GM23338 (cell line): ENCODE measurements around the gene NDUFAF8. TPM values are rescaled to one million over a fixed set of nuclear protein-coding genes. Genes with fewer than 3 reads are reported as not detected.

Experiments
- ATAC-seq: fragments of 200-7000 bp; cut with Tn5 transposase; 3 replicates; pipeline ENCODE4 v1.9.1; 2020
- DNase-seq: peaks from one replicate; pipeline ENCODE4 v3.0.0-alpha.2; 2015; ENCODE audit warnings: low spot score
- H2AFZ ChIP-seq: fragments of 200-600 bp; sonication (generic); 2 replicates; pipeline ENCODE4 v1.8.0; 2016; ENCODE audit warnings: antibody characterized with exemption, mild to moderate bottlenecking, moderate library complexity
- H3F3A ChIP-seq: fragments of 200-600 bp; sonication (generic); replicated peaks from 2 replicates; pipeline ENCODE4 v1.8.0; 2017; ENCODE audit warnings: antibody characterized with exemption, mixed run types, low read depth
- H3K27ac ChIP-seq: fragments of 200-600 bp; sonication (generic); 2 replicates; pipeline ENCODE4 v1.6.1; 2016; ENCODE audit warnings: low read depth
- H3K27me3 ChIP-seq: fragments of 200-600 bp; sonication (generic); 2 replicates; pipeline ENCODE4 v1.8.0; 2016; ENCODE audit warnings: mild to moderate bottlenecking, mixed run types, moderate library complexity; ENCODE audit not compliant: insufficient read depth
- H3K36me3 ChIP-seq: fragments of 200-600 bp; sonication (generic); 2 replicates; pipeline ENCODE4 v1.8.0; 2016; ENCODE audit warnings: mild to moderate bottlenecking; ENCODE audit not compliant: insufficient read depth
- H3K4me1 ChIP-seq: fragments of 200-600 bp; sonication (generic); 2 replicates; pipeline ENCODE4 v1.8.0; 2016; ENCODE audit warnings: mild to moderate bottlenecking, moderate library complexity; ENCODE audit not compliant: insufficient read depth
- H3K4me2 ChIP-seq: fragments of 200-600 bp; sonication (generic); 2 replicates; pipeline ENCODE4 v1.7.1; 2017; ENCODE audit warnings: mixed run types
- H3K4me3 ChIP-seq: fragments of 200-600 bp; sonication (generic); 2 replicates; pipeline ENCODE4 v1.6.1; 2016; ENCODE audit warnings: mixed run types
- H3K79me2 ChIP-seq: fragments of 200-600 bp; sonication (generic); replicated peaks from 2 replicates; pipeline ENCODE4 v1.8.0; 2017; ENCODE audit warnings: mild to moderate bottlenecking; ENCODE audit not compliant: insufficient read depth
- H3K9me2 ChIP-seq: fragments of 200-600 bp; sonication (generic); 2 replicates; pipeline ENCODE4 v1.8.0; 2017; ENCODE audit not compliant: insufficient read depth
- H4K20me1 ChIP-seq: fragments of 200-600 bp; sonication (generic); replicated peaks from 2 replicates; pipeline ENCODE4 v1.8.0; 2017; ENCODE audit warnings: mild to moderate bottlenecking; ENCODE audit not compliant: insufficient read depth
- H3K27ac Mint-ChIP-seq: 2 replicates; pipeline ENCODE4 v1.8.0; 2020; ENCODE audit warnings: inconsistent platforms, mild to moderate bottlenecking, moderate library complexity, mixed read lengths
- H3K27me3 Mint-ChIP-seq: 3 replicates; pipeline ENCODE4 v1.8.0; 2022; ENCODE audit warnings: low read depth, mild to moderate bottlenecking, moderate library complexity, mixed read lengths, inconsistent platforms; ENCODE audit not compliant: insufficient read depth, poor library complexity
- H3K36me3 Mint-ChIP-seq: 3 replicates; pipeline ENCODE4 v1.8.0; 2021; ENCODE audit warnings: low read depth, mild to moderate bottlenecking, inconsistent platforms, moderate library complexity, mixed read lengths
- H3K4me1 Mint-ChIP-seq: 3 replicates; pipeline ENCODE4 v1.8.0; 2020; ENCODE audit warnings: mild to moderate bottlenecking, inconsistent platforms, mixed read lengths
- H3K4me3 Mint-ChIP-seq: 3 replicates; pipeline ENCODE4 v1.8.0; 2021; ENCODE audit warnings: moderate library complexity, mild to moderate bottlenecking, inconsistent platforms, mixed read lengths
- H3K9me3 Mint-ChIP-seq: 3 replicates; pipeline ENCODE4 v1.8.0; 2020; ENCODE audit warnings: moderate library complexity, mild to moderate bottlenecking, inconsistent platforms, mixed read lengths
- CREB1 ChIP-seq: fragments of 250-450 bp; sonication (Bioruptor Pico); IDR thresholded peaks from 2 replicates; pipeline ENCODE4 v1.5.0; 2020; ENCODE audit warnings: low read depth, mild to moderate bottlenecking, moderate library complexity
- EZH2 ChIP-seq: fragments of 200-600 bp; sonication (generic); IDR thresholded peaks from one replicate; pipeline ENCODE4 v1.8.0; 2017; ENCODE audit warnings: antibody characterized with exemption, mild to moderate bottlenecking, low read depth; ENCODE audit not compliant: unreplicated experiment
- JUNB ChIP-seq: IDR thresholded peaks from one replicate; pipeline ENCODE4 v1.6.1; 2016; ENCODE audit warnings: antibody characterized with exemption; ENCODE audit not compliant: unreplicated experiment
- POLR2AphosphoS5 ChIP-seq: IDR thresholded peaks from 2 replicates; pipeline ENCODE4 v1.6.1; 2016; ENCODE audit warnings: antibody characterized with exemption, low read depth
- ZNF114 ChIP-seq: fragments of 250-450 bp; sonication (Bioruptor Pico); IDR thresholded peaks from 2 replicates; pipeline ENCODE4 v1.5.0; 2020; ENCODE audit warnings: mild to moderate bottlenecking, moderate library complexity
- ZNF331 ChIP-seq: fragments of 250-450 bp; sonication (Bioruptor Pico); IDR thresholded peaks from 2 replicates; pipeline ENCODE4 v1.5.0; 2020; ENCODE audit warnings: low read depth, mild to moderate bottlenecking, moderate library complexity
- polyA plus RNA-seq: library from polyadenylated mRNA; unstranded; fragments of >200 nt; fragmentation: Nextera tagmentation; extraction: Ambion mirVana; gene quantifications from 2 replicates; pipeline ENCODE4 v1.2.1, GENCODE V29; 2016
- total RNA-seq: library from RNA; depleted of rRNA; stranded (reverse); fragments of >200 nt; shearing (Covaris generic); gene quantifications from 2 replicates; pipeline ENCODE4 v1.2.3, GENCODE V29; 2014
- TF ChIP-seq, protein P1 (sequence below), 2 experiments: fragments of 200-600 bp in 1 of 2; sonication (generic) in 1 of 2; conservative IDR thresholded peaks; 2 replicates each; pipeline versions ENCODE4 v1.5.1 to v1.6.1; 2016 to 2017; ENCODE audit warnings: antibody characterized with exemption in 2 of 2, low read depth in 2 of 2, mild to moderate bottlenecking in 2 of 2, moderate library complexity in 1 of 2
- TF ChIP-seq, protein P2 (sequence below): fragments of 250-450 bp; sonication (Bioruptor Pico); IDR thresholded peaks from 2 replicates; pipeline ENCODE4 v1.5.0; 2020; ENCODE audit warnings: mild to moderate bottlenecking, moderate library complexity
- TF ChIP-seq, protein P3 (sequence below): IDR thresholded peaks from one replicate; pipeline ENCODE4 v1.6.1; 2018; ENCODE audit warnings: antibody characterized with exemption; ENCODE audit not compliant: unreplicated experiment
- TF ChIP-seq, protein P4 (sequence below): IDR thresholded peaks from 2 replicates; pipeline ENCODE4 v1.6.1; 2016; ENCODE audit warnings: antibody characterized with exemption

The NDUFAF8 gene
- total and polyA plus RNA-seq, 2 experiments from 2014 or later, result 21.5 to 156 TPM

DNA sequence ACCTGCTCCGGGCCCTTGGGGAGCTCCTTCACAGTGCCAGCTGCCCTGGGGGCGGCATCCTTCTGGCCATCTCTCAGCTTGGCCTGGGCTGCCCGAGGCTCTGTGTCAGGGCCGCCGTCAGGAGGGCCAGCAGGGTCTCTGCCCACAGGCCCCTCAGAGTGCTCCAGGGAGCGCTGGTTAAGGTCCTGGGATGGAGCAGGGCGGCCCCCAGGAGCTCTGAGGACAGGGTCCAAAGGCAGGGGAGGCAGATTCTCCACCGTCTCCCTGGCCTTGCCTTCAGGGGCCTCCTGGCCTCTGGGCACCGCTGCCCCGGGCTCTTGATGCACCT, 7.2 kb downstream of the NDUFAF8 start:
- peaks cover 6% of the 10 kb centered on the region; the same call in 1 of the 2 replicates for H4K20me1 ChIP-seq
- peaks cover 3% of the 10 kb centered on the region; the same call in 2 of the 3 replicates for H3K9me3 Mint-ChIP-seq
- peaks cover 15% of the 10 kb centered on the region for H3K36me3 Mint-ChIP-seq
- peaks cover 20% of the 10 kb centered on the region for H3K4me1 Mint-ChIP-seq
- H3K27me3 Mint-ChIP-seq, result peaks cover 28% of the 10 kb centered on the region
- DNase-seq, result no peak
- H3K36me3 ChIP-seq, result no peaks in the 10 kb centered on the region
- H3K27ac ChIP-seq, result no peak overlapping the region
- H3K79me2 ChIP-seq, result no peaks in the 10 kb centered on the region
- no peak for ATAC-seq
- no peaks in the 10 kb centered on the region for H3K9me2 ChIP-seq
- H3K27ac Mint-ChIP-seq, result no peak overlapping the region
- H2AFZ ChIP-seq, result no peak overlapping the region
- peaks cover 3% of the 10 kb centered on the region; the same call in 1 of the 2 replicates for H3F3A ChIP-seq
- H3K27me3 ChIP-seq, result no peaks in the 10 kb centered on the region
- TF ChIP-seq, protein P1, sequence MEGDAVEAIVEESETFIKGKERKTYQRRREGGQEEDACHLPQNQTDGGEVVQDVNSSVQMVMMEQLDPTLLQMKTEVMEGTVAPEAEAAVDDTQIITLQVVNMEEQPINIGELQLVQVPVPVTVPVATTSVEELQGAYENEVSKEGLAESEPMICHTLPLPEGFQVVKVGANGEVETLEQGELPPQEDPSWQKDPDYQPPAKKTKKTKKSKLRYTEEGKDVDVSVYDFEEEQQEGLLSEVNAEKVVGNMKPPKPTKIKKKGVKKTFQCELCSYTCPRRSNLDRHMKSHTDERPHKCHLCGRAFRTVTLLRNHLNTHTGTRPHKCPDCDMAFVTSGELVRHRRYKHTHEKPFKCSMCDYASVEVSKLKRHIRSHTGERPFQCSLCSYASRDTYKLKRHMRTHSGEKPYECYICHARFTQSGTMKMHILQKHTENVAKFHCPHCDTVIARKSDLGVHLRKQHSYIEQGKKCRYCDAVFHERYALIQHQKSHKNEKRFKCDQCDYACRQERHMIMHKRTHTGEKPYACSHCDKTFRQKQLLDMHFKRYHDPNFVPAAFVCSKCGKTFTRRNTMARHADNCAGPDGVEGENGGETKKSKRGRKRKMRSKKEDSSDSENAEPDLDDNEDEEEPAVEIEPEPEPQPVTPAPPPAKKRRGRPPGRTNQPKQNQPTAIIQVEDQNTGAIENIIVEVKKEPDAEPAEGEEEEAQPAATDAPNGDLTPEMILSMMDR (conservative IDR thresholded peaks at IDR 0.05; ENCODE audit: low read depth in 2 of 2), result no peak
- no peak for TF ChIP-seq POLR2AphosphoS5
- TF ChIP-seq CREB1 (CRISPR knock-in tag), result no peak
- TF ChIP-seq, protein P2, sequence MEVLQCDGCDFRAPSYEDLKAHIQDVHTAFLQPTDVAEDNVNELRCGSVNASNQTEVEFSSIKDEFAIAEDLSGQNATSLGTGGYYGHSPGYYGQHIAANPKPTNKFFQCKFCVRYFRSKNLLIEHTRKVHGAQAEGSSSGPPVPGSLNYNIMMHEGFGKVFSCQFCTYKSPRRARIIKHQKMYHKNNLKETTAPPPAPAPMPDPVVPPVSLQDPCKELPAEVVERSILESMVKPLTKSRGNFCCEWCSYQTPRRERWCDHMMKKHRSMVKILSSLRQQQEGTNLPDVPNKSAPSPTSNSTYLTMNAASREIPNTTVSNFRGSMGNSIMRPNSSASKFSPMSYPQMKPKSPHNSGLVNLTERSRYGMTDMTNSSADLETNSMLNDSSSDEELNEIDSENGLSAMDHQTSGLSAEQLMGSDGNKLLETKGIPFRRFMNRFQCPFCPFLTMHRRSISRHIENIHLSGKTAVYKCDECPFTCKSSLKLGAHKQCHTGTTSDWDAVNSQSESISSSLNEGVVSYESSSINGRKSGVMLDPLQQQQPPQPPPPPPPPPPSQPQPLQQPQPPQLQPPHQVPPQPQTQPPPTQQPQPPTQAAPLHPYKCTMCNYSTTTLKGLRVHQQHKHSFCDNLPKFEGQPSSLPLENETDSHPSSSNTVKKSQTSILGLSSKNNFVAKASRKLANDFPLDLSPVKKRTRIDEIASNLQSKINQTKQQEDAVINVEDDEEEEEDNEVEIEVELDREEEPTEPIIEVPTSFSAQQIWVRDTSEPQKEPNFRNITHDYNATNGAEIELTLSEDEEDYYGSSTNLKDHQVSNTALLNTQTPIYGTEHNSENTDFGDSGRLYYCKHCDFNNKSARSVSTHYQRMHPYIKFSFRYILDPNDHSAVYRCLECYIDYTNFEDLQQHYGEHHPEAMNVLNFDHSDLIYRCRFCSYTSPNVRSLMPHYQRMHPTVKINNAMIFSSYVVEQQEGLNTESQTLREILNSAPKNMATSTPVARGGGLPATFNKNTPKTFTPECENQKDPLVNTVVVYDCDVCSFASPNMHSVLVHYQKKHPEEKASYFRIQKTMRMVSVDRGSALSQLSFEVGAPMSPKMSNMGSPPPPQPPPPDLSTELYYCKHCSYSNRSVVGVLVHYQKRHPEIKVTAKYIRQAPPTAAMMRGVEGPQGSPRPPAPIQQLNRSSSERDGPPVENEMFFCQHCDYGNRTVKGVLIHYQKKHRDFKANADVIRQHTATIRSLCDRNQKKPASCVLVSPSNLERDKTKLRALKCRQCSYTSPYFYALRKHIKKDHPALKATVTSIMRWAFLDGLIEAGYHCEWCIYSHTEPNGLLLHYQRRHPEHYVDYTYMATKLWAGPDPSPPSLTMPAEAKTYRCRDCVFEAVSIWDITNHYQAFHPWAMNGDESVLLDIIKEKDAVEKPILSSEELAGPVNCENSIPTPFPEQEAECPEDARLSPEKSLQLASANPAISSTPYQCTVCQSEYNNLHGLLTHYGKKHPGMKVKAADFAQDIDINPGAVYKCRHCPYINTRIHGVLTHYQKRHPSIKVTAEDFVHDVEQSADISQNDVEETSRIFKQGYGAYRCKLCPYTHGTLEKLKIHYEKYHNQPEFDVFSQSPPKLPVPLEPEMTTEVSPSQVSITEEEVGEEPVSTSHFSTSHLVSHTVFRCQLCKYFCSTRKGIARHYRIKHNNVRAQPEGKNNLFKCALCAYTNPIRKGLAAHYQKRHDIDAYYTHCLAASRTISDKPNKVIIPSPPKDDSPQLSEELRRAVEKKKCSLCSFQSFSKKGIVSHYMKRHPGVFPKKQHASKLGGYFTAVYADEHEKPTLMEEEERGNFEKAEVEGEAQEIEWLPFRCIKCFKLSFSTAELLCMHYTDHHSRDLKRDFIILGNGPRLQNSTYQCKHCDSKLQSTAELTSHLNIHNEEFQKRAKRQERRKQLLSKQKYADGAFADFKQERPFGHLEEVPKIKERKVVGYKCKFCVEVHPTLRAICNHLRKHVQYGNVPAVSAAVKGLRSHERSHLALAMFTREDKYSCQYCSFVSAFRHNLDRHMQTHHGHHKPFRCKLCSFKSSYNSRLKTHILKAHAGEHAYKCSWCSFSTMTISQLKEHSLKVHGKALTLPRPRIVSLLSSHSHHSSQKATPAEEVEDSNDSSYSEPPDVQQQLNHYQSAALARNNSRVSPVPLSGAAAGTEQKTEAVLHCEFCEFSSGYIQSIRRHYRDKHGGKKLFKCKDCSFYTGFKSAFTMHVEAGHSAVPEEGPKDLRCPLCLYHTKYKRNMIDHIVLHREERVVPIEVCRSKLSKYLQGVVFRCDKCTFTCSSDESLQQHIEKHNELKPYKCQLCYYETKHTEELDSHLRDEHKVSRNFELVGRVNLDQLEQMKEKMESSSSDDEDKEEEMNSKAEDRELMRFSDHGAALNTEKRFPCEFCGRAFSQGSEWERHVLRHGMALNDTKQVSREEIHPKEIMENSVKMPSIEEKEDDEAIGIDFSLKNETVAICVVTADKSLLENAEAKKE (CRISPR knock-in tag), result no peak
- TF ChIP-seq EZH2, result no peak
- no peak for TF ChIP-seq JUNB
- TF ChIP-seq ZNF114, result no peak
- TF ChIP-seq, protein P3, sequence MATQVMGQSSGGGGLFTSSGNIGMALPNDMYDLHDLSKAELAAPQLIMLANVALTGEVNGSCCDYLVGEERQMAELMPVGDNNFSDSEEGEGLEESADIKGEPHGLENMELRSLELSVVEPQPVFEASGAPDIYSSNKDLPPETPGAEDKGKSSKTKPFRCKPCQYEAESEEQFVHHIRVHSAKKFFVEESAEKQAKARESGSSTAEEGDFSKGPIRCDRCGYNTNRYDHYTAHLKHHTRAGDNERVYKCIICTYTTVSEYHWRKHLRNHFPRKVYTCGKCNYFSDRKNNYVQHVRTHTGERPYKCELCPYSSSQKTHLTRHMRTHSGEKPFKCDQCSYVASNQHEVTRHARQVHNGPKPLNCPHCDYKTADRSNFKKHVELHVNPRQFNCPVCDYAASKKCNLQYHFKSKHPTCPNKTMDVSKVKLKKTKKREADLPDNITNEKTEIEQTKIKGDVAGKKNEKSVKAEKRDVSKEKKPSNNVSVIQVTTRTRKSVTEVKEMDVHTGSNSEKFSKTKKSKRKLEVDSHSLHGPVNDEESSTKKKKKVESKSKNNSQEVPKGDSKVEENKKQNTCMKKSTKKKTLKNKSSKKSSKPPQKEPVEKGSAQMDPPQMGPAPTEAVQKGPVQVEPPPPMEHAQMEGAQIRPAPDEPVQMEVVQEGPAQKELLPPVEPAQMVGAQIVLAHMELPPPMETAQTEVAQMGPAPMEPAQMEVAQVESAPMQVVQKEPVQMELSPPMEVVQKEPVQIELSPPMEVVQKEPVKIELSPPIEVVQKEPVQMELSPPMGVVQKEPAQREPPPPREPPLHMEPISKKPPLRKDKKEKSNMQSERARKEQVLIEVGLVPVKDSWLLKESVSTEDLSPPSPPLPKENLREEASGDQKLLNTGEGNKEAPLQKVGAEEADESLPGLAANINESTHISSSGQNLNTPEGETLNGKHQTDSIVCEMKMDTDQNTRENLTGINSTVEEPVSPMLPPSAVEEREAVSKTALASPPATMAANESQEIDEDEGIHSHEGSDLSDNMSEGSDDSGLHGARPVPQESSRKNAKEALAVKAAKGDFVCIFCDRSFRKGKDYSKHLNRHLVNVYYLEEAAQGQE, result no peak
- TF ChIP-seq, protein P4, sequence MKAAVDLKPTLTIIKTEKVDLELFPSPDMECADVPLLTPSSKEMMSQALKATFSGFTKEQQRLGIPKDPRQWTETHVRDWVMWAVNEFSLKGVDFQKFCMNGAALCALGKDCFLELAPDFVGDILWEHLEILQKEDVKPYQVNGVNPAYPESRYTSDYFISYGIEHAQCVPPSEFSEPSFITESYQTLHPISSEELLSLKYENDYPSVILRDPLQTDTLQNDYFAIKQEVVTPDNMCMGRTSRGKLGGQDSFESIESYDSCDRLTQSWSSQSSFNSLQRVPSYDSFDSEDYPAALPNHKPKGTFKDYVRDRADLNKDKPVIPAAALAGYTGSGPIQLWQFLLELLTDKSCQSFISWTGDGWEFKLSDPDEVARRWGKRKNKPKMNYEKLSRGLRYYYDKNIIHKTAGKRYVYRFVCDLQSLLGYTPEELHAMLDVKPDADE, result no peak
- TF ChIP-seq ZNF331 (CRISPR knock-in tag), result no peak
- no peak overlapping the region for H3K4me3 Mint-ChIP-seq
- H3K4me2 ChIP-seq, result no peak overlapping the region
- no peak overlapping the region for H3K4me3 ChIP-seq
- no peaks in the 10 kb centered on the region; the same call in 1 of the 2 replicates for H3K4me1 ChIP-seq
